Effector memory CD8-positive, alpha-beta T cell (primary cell): ENCODE data around the gene WDHD1.
A peak's percentile ranks its signal among the peaks of the same experiment; 100 is the strongest.
"Not testable (repeated sequence)": the region's sequence is repeated elsewhere in the genome, so short reads cannot be mapped to it uniquely, and the experiment has no call there.

Source experiments
- ATAC-seq: fragments of 150-1000 bp; cut with Tn5 transposase; replicated peaks from 2 replicates; pipeline ENCODE4 v1.10.0; 2021; ENCODE audit warnings: mild to moderate bottlenecking, moderate library complexity
- DNase-seq, 3 experiments: peaks; one replicate each; pipeline ENCODE4 v3.0.0; 2021
- H3K27ac Mint-ChIP-seq, 2 donors: one replicate each; pipeline ENCODE4 v1.8.0; 2022; ENCODE audit warnings: mild to moderate bottlenecking in 2 of 2, mixed read lengths in 2 of 2, moderate library complexity in 2 of 2
- H3K27me3 Mint-ChIP-seq, 2 donors: one replicate each; pipeline ENCODE4 v1.8.0; 2022; ENCODE audit warnings: mixed read lengths in 2 of 2
- H3K36me3 Mint-ChIP-seq: one replicate; pipeline ENCODE4 v1.8.0; 2022; ENCODE audit warnings: mild to moderate bottlenecking, moderate library complexity, mixed read lengths; ENCODE audit not compliant: insufficient read depth
- H3K4me1 Mint-ChIP-seq, 2 donors: one replicate each; pipeline ENCODE4 v1.8.0; 2022; ENCODE audit warnings: low read depth in 2 of 2, mixed read lengths in 2 of 2
- H3K4me3 Mint-ChIP-seq, 2 donors: one replicate each; pipeline ENCODE4 v1.8.0; 2022; ENCODE audit warnings: mild to moderate bottlenecking in 2 of 2, mixed read lengths in 2 of 2, moderate library complexity in 2 of 2
- H3K9me3 Mint-ChIP-seq, 2 donors: one replicate each; pipeline ENCODE4 v1.8.0; 2022; ENCODE audit warnings: mixed read lengths in 2 of 2

WDHD1 gene

GRCh38 chr14:54974788-54975414 lies 52.0 kb downstream of the WDHD1 start:
- Mint-ChIP-seq H3K27me3 (no peaks in the 10 kb centered on the region), H3K36me3 (peaks cover 3% of the 10 kb centered on the region), H3K27ac (peak overlapping the region; percentile 51 to 69), H3K4me1 (peaks cover 2 to 7% of the 10 kb centered on the region in 2 donors), H3K9me3 (no peaks in the 10 kb centered on the region), H3K4me3 (no peak overlapping the region)
- no peak for DNase-seq
- no peak for ATAC-seq

- Mint-ChIP-seq H3K4me1 (no peaks in the 10 kb centered on the region), H3K36me3 (peaks cover 3% of the 10 kb centered on the region), H3K27ac (no peak overlapping the region), H3K27me3 (no peaks in the 10 kb centered on the region), H3K9me3 (no peaks in the 10 kb centered on the region), H3K4me3 (no peak overlapping the region)
- ATAC-seq (no peak), DNase-seq (no peak)
Observed at GRCh38 chr14:54967496-54967895, 59.4 kb downstream of the WDHD1 start.

GRCh38 chr14:54955143-54955542 lies 71.8 kb downstream of the WDHD1 start:
- no peak for DNase-seq
- peaks cover 3% of the 10 kb centered on the region for H3K36me3 Mint-ChIP-seq
- H3K9me3 Mint-ChIP-seq: no peaks in the 10 kb centered on the region
- H3K4me3 Mint-ChIP-seq: no peak overlapping the region
- H3K27ac Mint-ChIP-seq: no peak overlapping the region
- ATAC-seq: no peak
- no peaks in the 10 kb centered on the region for H3K4me1 Mint-ChIP-seq
- no peaks in the 10 kb centered on the region for H3K27me3 Mint-ChIP-seq

GRCh38 chr14:54953609-54954008 lies 73.3 kb downstream of the WDHD1 start:
- not testable (repeated sequence) for ATAC-seq, H3K27me3 Mint-ChIP-seq, H3K4me3 Mint-ChIP-seq, H3K4me1 Mint-ChIP-seq, H3K27ac Mint-ChIP-seq, DNase-seq, H3K36me3 Mint-ChIP-seq, H3K9me3 Mint-ChIP-seq

GRCh38 chr14:54952803-54953202 lies 74.1 kb downstream of the WDHD1 start:
- not testable (repeated sequence) for H3K27me3 Mint-ChIP-seq, H3K4me3 Mint-ChIP-seq, H3K36me3 Mint-ChIP-seq, H3K4me1 Mint-ChIP-seq, H3K9me3 Mint-ChIP-seq, ATAC-seq, H3K27ac Mint-ChIP-seq, DNase-seq

GRCh38 chr14:54947230-54947629 lies 79.7 kb downstream of the WDHD1 start:
- peaks cover 2 to 7% of the 10 kb centered on the region in 2 donors for H3K4me1 Mint-ChIP-seq
- ATAC-seq: peak; percentile 24
- no peaks in the 10 kb centered on the region for H3K27me3 Mint-ChIP-seq
- peak overlapping the region; percentile 22 to 25 for H3K4me3 Mint-ChIP-seq
- H3K9me3 Mint-ChIP-seq: no peaks in the 10 kb centered on the region
- DNase-seq: no peak
- peak overlapping the region in 1 of 2 donors; percentile 70 for H3K27ac Mint-ChIP-seq
- peaks cover 4% of the 10 kb centered on the region for H3K36me3 Mint-ChIP-seq

GRCh38 chr14:54946500-54946899 lies 80.4 kb downstream of the WDHD1 start:
- peak overlapping the region in 1 of 2 donors; percentile 70 for H3K27ac Mint-ChIP-seq
- peaks cover 4% of the 10 kb centered on the region for H3K36me3 Mint-ChIP-seq
- peaks cover 2 to 7% of the 10 kb centered on the region in 2 donors for H3K4me1 Mint-ChIP-seq
- no peaks in the 10 kb centered on the region for H3K27me3 Mint-ChIP-seq
- ATAC-seq (no peak), DNase-seq (no peak)
- no peaks in the 10 kb centered on the region for H3K9me3 Mint-ChIP-seq
- H3K4me3 Mint-ChIP-seq: peak overlapping the region; percentile 22 to 25

- no peak overlapping the region for H3K4me3 Mint-ChIP-seq
- H3K4me1 Mint-ChIP-seq: peaks cover 2 to 7% of the 10 kb centered on the region in 2 donors
- DNase-seq (no peak), ATAC-seq (no peak)
- H3K36me3 Mint-ChIP-seq: peaks cover 4% of the 10 kb centered on the region
- H3K27ac Mint-ChIP-seq: no peak overlapping the region
- no peaks in the 10 kb centered on the region for H3K9me3 Mint-ChIP-seq
- no peaks in the 10 kb centered on the region for H3K27me3 Mint-ChIP-seq
Observed at GRCh38 chr14:54944737-54945391, 82.0 kb downstream of the WDHD1 start.

- no peak overlapping the region for H3K4me3 Mint-ChIP-seq
- no peak for DNase-seq
- no peak for ATAC-seq
- peaks cover 4% of the 10 kb centered on the region for H3K36me3 Mint-ChIP-seq
- no peaks in the 10 kb centered on the region for H3K27me3 Mint-ChIP-seq
- H3K27ac Mint-ChIP-seq: peak overlapping the region in 1 of 2 donors; percentile 30
- H3K4me1 Mint-ChIP-seq: peaks cover 2 to 5% of the 10 kb centered on the region in 2 donors
- H3K9me3 Mint-ChIP-seq: no peaks in the 10 kb centered on the region
Observed at GRCh38 chr14:54942913-54943312, 84.0 kb downstream of the WDHD1 start.

GRCh38 chr14:54936816-54937215 lies 90.1 kb downstream of the WDHD1 start:
- Mint-ChIP-seq H3K27ac (no peak overlapping the region), H3K9me3 (no peaks in the 10 kb centered on the region), H3K4me3 (no peak overlapping the region), H3K4me1 (no peaks in the 10 kb centered on the region), H3K36me3 (no peaks in the 10 kb centered on the region), H3K27me3 (no peaks in the 10 kb centered on the region)
- ATAC-seq: no peak
- no peak for DNase-seq

- ATAC-seq: no peak
- no peak for DNase-seq
- H3K36me3 Mint-ChIP-seq: no peaks in the 10 kb centered on the region
- no peaks in the 10 kb centered on the region for H3K4me1 Mint-ChIP-seq
- no peak overlapping the region for H3K4me3 Mint-ChIP-seq
- H3K27me3 Mint-ChIP-seq: no peaks in the 10 kb centered on the region
- H3K27ac Mint-ChIP-seq: no peak overlapping the region
- H3K9me3 Mint-ChIP-seq: no peaks in the 10 kb centered on the region
Observed at GRCh38 chr14:54935958-54936357, 90.9 kb downstream of the WDHD1 start.

GRCh38 chr14:54935100-54935499 lies 91.8 kb downstream of the WDHD1 start:
- H3K4me1 Mint-ChIP-seq: no peaks in the 10 kb centered on the region
- H3K27me3 Mint-ChIP-seq: no peaks in the 10 kb centered on the region
- no peaks in the 10 kb centered on the region for H3K9me3 Mint-ChIP-seq
- no peak for DNase-seq
- no peaks in the 10 kb centered on the region for H3K36me3 Mint-ChIP-seq
- no peak overlapping the region for H3K4me3 Mint-ChIP-seq
- H3K27ac Mint-ChIP-seq: no peak overlapping the region
- no peak for ATAC-seq

GRCh38 chr14:54933006-54933405 lies 93.9 kb downstream of the WDHD1 start:
- no peak overlapping the region for H3K4me3 Mint-ChIP-seq
- H3K9me3 Mint-ChIP-seq: no peaks in the 10 kb centered on the region
- no peaks in the 10 kb centered on the region for H3K27me3 Mint-ChIP-seq
- no peak overlapping the region for H3K27ac Mint-ChIP-seq
- no peaks in the 10 kb centered on the region for H3K4me1 Mint-ChIP-seq
- no peaks in the 10 kb centered on the region for H3K36me3 Mint-ChIP-seq
- ATAC-seq (no peak), DNase-seq (no peak)

GRCh38 chr14:54931598-54932340 lies 95.1 kb downstream of the WDHD1 start:
- no peaks in the 10 kb centered on the region for H3K27me3 Mint-ChIP-seq
- H3K9me3 Mint-ChIP-seq: no peaks in the 10 kb centered on the region
- H3K27ac Mint-ChIP-seq: no peak overlapping the region
- ATAC-seq: no peak
- H3K4me1 Mint-ChIP-seq: no peaks in the 10 kb centered on the region
- H3K4me3 Mint-ChIP-seq: no peak overlapping the region
- no peaks in the 10 kb centered on the region for H3K36me3 Mint-ChIP-seq
- no peak for DNase-seq
